SK-N-SH treated with all-trans-retinoic acid at 6 μM for 48 hours (cell line): Measurements from ENCODE around the gene MICU2.
"Not testable (repeated sequence)": the region's sequence is repeated elsewhere in the genome, so short reads cannot be mapped to it uniquely, and the experiment has no call there.

ENCODE experiments used
- ATAC-seq: fragments of 200-7000 bp; cut with Tn5 transposase; 3 replicates; pipeline ENCODE4 v1.9.1; 2020; ENCODE audit warnings: mild to moderate bottlenecking, moderate library complexity
- BACH2 ChIP-seq: fragments of 250-450 bp; sonication (Bioruptor Pico); IDR thresholded peaks from 2 replicates; pipeline ENCODE4 v1.9.0; 2021; ENCODE audit warnings: mild to moderate bottlenecking, borderline replicate concordance
- CREB5 ChIP-seq: fragments of 250-450 bp; sonication (Bioruptor Pico); IDR thresholded peaks from 2 replicates; pipeline ENCODE4 v1.5.1; 2020; ENCODE audit warnings: low read depth, mild to moderate bottlenecking, moderate library complexity
- CSDC2 ChIP-seq: fragments of 250-450 bp; sonication (Bioruptor Pico); IDR thresholded peaks from 2 replicates; pipeline ENCODE4 v1.5.0; 2020; ENCODE audit warnings: mild to moderate bottlenecking, moderate library complexity
- CSRNP3 ChIP-seq: fragments of 250-450 bp; sonication (Bioruptor Pico); IDR thresholded peaks from 2 replicates; pipeline ENCODE4 v1.5.1; 2021; ENCODE audit warnings: mild to moderate bottlenecking, moderate library complexity
- ESRRG ChIP-seq: fragments of 250-450 bp; sonication (Bioruptor Pico); IDR thresholded peaks from 2 replicates; pipeline ENCODE4 v1.6.1; 2021; ENCODE audit warnings: mild to moderate bottlenecking
- ISL1 ChIP-seq: fragments of 250-450 bp; sonication (Bioruptor Pico); IDR thresholded peaks from 2 replicates; pipeline ENCODE4 v2.1.2; 2022; ENCODE audit warnings: mild to moderate bottlenecking, moderate library complexity
- OSR1 ChIP-seq: fragments of 250-450 bp; sonication (Bioruptor Pico); IDR thresholded peaks from 2 replicates; pipeline ENCODE4 v1.8.0; 2022; ENCODE audit warnings: moderate library complexity, mild to moderate bottlenecking, inconsistent platforms
- PATZ1 ChIP-seq: fragments of 250-450 bp; sonication (Bioruptor Pico); IDR thresholded peaks from 2 replicates; pipeline ENCODE4 v1.8.0; 2020; ENCODE audit warnings: mild to moderate bottlenecking, moderate library complexity, borderline replicate concordance
- POU6F1 ChIP-seq: fragments of 250-450 bp; sonication (Bioruptor Pico); IDR thresholded peaks from 2 replicates; pipeline ENCODE4 v1.8.0; 2021; ENCODE audit warnings: low read depth, mild to moderate bottlenecking, moderate library complexity, borderline replicate concordance
- PPARA ChIP-seq: fragments of 250-450 bp; sonication (Bioruptor Pico); IDR thresholded peaks from 2 replicates; pipeline ENCODE4 v1.5.0; 2020; ENCODE audit warnings: mild to moderate bottlenecking, borderline replicate concordance
- RARB ChIP-seq: fragments of 250-450 bp; sonication (Bioruptor Pico); IDR thresholded peaks from 2 replicates; pipeline ENCODE4 v1.8.0; 2021; ENCODE audit warnings: mild to moderate bottlenecking, moderate library complexity
- SNAI2 ChIP-seq: fragments of 250-450 bp; sonication (Bioruptor Pico); IDR thresholded peaks from 2 replicates; pipeline ENCODE4 v1.5.0; 2020; ENCODE audit warnings: mild to moderate bottlenecking, moderate library complexity
- TCF4 ChIP-seq: fragments of 250-450 bp; sonication (Bioruptor Pico); IDR thresholded peaks from 2 replicates; pipeline ENCODE4 v1.8.0; 2021; ENCODE audit warnings: mild to moderate bottlenecking, moderate library complexity, borderline replicate concordance
- TOX ChIP-seq: fragments of 250-450 bp; sonication (Bioruptor Pico); IDR thresholded peaks from 2 replicates; pipeline ENCODE4 v1.8.0; 2021; ENCODE audit warnings: mild to moderate bottlenecking, moderate library complexity, borderline replicate concordance
- TSHZ2 ChIP-seq: fragments of 250-450 bp; sonication (Bioruptor Pico); IDR thresholded peaks from 2 replicates; pipeline ENCODE4 v1.5.0; 2020; ENCODE audit warnings: mild to moderate bottlenecking, moderate library complexity
- ZC3H10 ChIP-seq: fragments of 250-450 bp; sonication (Bioruptor Pico); IDR thresholded peaks from 2 replicates; pipeline ENCODE4 v1.5.1; 2021; ENCODE audit warnings: mild to moderate bottlenecking, moderate library complexity
- ZFP3 ChIP-seq: fragments of 250-450 bp; sonication (Bioruptor Pico); IDR thresholded peaks from 2 replicates; pipeline ENCODE4 v1.5.0; 2020; ENCODE audit warnings: mild to moderate bottlenecking, moderate library complexity
- ZFP30 ChIP-seq: fragments of 450-650 bp; formaldehyde crosslinking; IDR thresholded peaks from 2 replicates; pipeline ENCODE4 v1.5.0; 2022; ENCODE audit warnings: mild to moderate bottlenecking, moderate library complexity
- ZNF565 ChIP-seq: fragments of 450-650 bp; formaldehyde crosslinking; conservative IDR thresholded peaks from 2 replicates; pipeline ENCODE4 v1.5.0; 2020; ENCODE audit warnings: low read depth, mild to moderate bottlenecking, moderate library complexity
- ZNF70 ChIP-seq: fragments of 450-650 bp; formaldehyde crosslinking; IDR thresholded peaks from 2 replicates; pipeline ENCODE4 v1.5.0; 2020; ENCODE audit warnings: mild to moderate bottlenecking, moderate library complexity
- ZNF8 ChIP-seq: fragments of 450-650 bp; formaldehyde crosslinking; IDR thresholded peaks from 2 replicates; pipeline ENCODE4 v1.5.0; 2020; ENCODE audit warnings: mild to moderate bottlenecking, moderate library complexity

The MICU2 gene

GRCh38 chr13:21557995-21558394 lies 46.0 kb downstream of the MICU2 start (continued):
- TF ChIP-seq ZNF8 = no peak
- no peak for TF ChIP-seq ZFP30 (CRISPR knock-in tag)
- TF ChIP-seq, all 23 proteins: peak for 0

GRCh38 chr13:21556051-21556450 lies 47.9 kb downstream of the MICU2 start:
- no peak for ATAC-seq
- TF ChIP-seq ESRRG (CRISPR knock-in tag) (no peak), BACH2 (CRISPR knock-in tag) (no peak), PATZ1 (CRISPR knock-in tag) (no peak), ZNF70 (no peak), CREB5 (no peak), SNAI2 (no peak), ZNF565 (CRISPR knock-in tag) (no peak), TSHZ2 (CRISPR knock-in tag) (no peak), ISL1 (CRISPR knock-in tag) (no peak), RARB (no peak), ZFP3 (CRISPR knock-in tag) (no peak), ZFP30 (CRISPR knock-in tag) (no peak), TCF4 (CRISPR knock-in tag) (no peak), CSRNP3 (no peak), CSDC2 (CRISPR knock-in tag) (no peak), POU6F1 (no peak), TOX (no peak), PPARA (CRISPR knock-in tag) (no peak)

GRCh38 chr13:21553261-21553660 lies 50.7 kb downstream of the MICU2 start:
- not testable (repeated sequence) for ATAC-seq

GRCh38 chr13:21550918-21551317 lies 53.1 kb downstream of the MICU2 start:
- no peak for ATAC-seq
- TF ChIP-seq OSR1 (CRISPR knock-in tag) = no peak

GRCh38 chr13:21549633-21550032 lies 54.3 kb downstream of the MICU2 start:
- TF ChIP-seq CSDC2 (CRISPR knock-in tag) = no peak
- no peak for TF ChIP-seq TOX
- no peak for TF ChIP-seq ZFP30 (CRISPR knock-in tag)
- TF ChIP-seq PPARA (CRISPR knock-in tag) = no peak
- no peak for TF ChIP-seq CREB5
- TF ChIP-seq ZC3H10 (CRISPR knock-in tag) = no peak
- TF ChIP-seq TSHZ2 (CRISPR knock-in tag) = no peak
- no peak for TF ChIP-seq ISL1 (CRISPR knock-in tag)
- no peak for ATAC-seq
